Activated naive CD8-positive, alpha-beta T cell treated with anti-CD3 and anti-CD28 coated beads, Interleukin-2, amount 10 ng/mL, durations not matched to agents 7 days and 5 days (primary cell): ENCODE results near the gene ODC1. TPM values are rescaled to one million over a fixed set of nuclear protein-coding genes. Genes with fewer than 3 reads are reported as not detected.

Experiments used
- ATAC-seq: fragments of 150-1000 bp; cut with Tn5 transposase; one replicate; pipeline ENCODE4 v1.10.0; 2021; ENCODE audit warnings: low read depth, moderate library complexity
- POLR2A ChIA-PET: fragments of 350-600 bp; sonication (Branson Sonifier 250); formaldehyde crosslinking; loops from one replicate; lab custom pipeline; 2021; ENCODE audit warnings: antibody characterized with exemption; lab: Charles Lee
- DNase-seq: peaks from one replicate; pipeline ENCODE4 v3.0.0; 2021
- H3K27ac Mint-ChIP-seq: one replicate; pipeline ENCODE4 v1.8.0; 2022; ENCODE audit warnings: mild to moderate bottlenecking, mixed read lengths
- H3K27me3 Mint-ChIP-seq: one replicate; pipeline ENCODE4 v1.8.0; 2022; ENCODE audit warnings: mild to moderate bottlenecking, moderate library complexity, mixed read lengths
- H3K36me3 Mint-ChIP-seq: one replicate; pipeline ENCODE4 v1.8.0; 2021; ENCODE audit warnings: mild to moderate bottlenecking, mixed read lengths
- H3K4me1 Mint-ChIP-seq: one replicate; pipeline ENCODE4 v1.8.0; 2021; ENCODE audit warnings: mixed read lengths
- H3K4me3 Mint-ChIP-seq: one replicate; pipeline ENCODE4 v1.8.0; 2022; ENCODE audit warnings: mild to moderate bottlenecking, moderate library complexity, mixed read lengths
- H3K9me3 Mint-ChIP-seq: one replicate; pipeline ENCODE4 v1.8.0; 2021; ENCODE audit warnings: mixed read lengths
- total RNA-seq, 2 experiments: library from RNA; stranded (reverse); gene quantifications; one replicate each; pipeline ENCODE4 v1.2.3, GENCODE V29; 2021

Gene ODC1
- total RNA-seq, 2 experiments from 2014 or later, result 42.0 to 43.8 TPM

- H3K27ac Mint-ChIP-seq, result no peak overlapping the region
- no peaks in the 10 kb centered on the region for H3K9me3 Mint-ChIP-seq
- DNase-seq (no peak), ATAC-seq (no peak)
- no peaks in the 10 kb centered on the region for H3K27me3 Mint-ChIP-seq
- H3K36me3 Mint-ChIP-seq, result peaks cover 1% of the 10 kb centered on the region
- H3K4me3 Mint-ChIP-seq, result no peak overlapping the region
- POLR2A ChIA-PET, result no interaction called here
- peaks cover 7% of the 10 kb centered on the region for H3K4me1 Mint-ChIP-seq
These were observed 25.9 kb downstream of the ODC1 start for GRCh38 chr2:10422251-10422650.

GRCh38 chr2:10419553-10420257, 28.4 kb downstream of the ODC1 start:
- H3K36me3 Mint-ChIP-seq, result no peaks in the 10 kb centered on the region
- no peaks in the 10 kb centered on the region for H3K9me3 Mint-ChIP-seq
- H3K4me3 Mint-ChIP-seq, result no peak overlapping the region
- H3K27me3 Mint-ChIP-seq, result no peaks in the 10 kb centered on the region
- H3K27ac Mint-ChIP-seq, result no peak overlapping the region
- ATAC-seq (no peak), DNase-seq (no peak)
- POLR2A ChIA-PET, result interaction anchor here (0.6 to 0.7 kb wide), 2 partner anchors 28 to 524 kb away, joined by 4 read pairs; partner anchors contain the start of gene ODC1
- peaks cover 7% of the 10 kb centered on the region for H3K4me1 Mint-ChIP-seq

- ATAC-seq, result no peak
- Mint-ChIP-seq H3K36me3 (peaks cover under 1% of the 10 kb centered on the region), H3K9me3 (no peaks in the 10 kb centered on the region), H3K27ac (no peak overlapping the region), H3K4me3 (no peak overlapping the region), H3K27me3 (no peaks in the 10 kb centered on the region), H3K4me1 (peaks cover 9% of the 10 kb centered on the region)
- POLR2A ChIA-PET, result no interaction called here
- no peak for DNase-seq
These were observed 30.4 kb downstream of the ODC1 start for GRCh38 chr2:10417551-10418335.

GRCh38 chr2:10415640-10416039, 32.5 kb downstream of the ODC1 start:
- peaks cover 12% of the 10 kb centered on the region for H3K4me1 Mint-ChIP-seq
- no peaks in the 10 kb centered on the region for H3K9me3 Mint-ChIP-seq
- H3K36me3 Mint-ChIP-seq, result peaks cover 3% of the 10 kb centered on the region
- no peak overlapping the region for H3K27ac Mint-ChIP-seq
- no peak for DNase-seq
- no peak overlapping the region for H3K4me3 Mint-ChIP-seq
- no peak for ATAC-seq
- no peaks in the 10 kb centered on the region for H3K27me3 Mint-ChIP-seq
- POLR2A ChIA-PET, result interaction anchor here (0.8 kb wide), 1 partner anchor 17 kb away, joined by 3 read pairs; no protein-coding TSS in a partner anchor

GRCh38 chr2:10415048-10415447, 33.1 kb downstream of the ODC1 start:
- peaks cover 12% of the 10 kb centered on the region for H3K4me1 Mint-ChIP-seq
- ATAC-seq (no peak), DNase-seq (no peak)
- no peak overlapping the region for H3K27ac Mint-ChIP-seq
- peaks cover 3% of the 10 kb centered on the region for H3K36me3 Mint-ChIP-seq
- no peaks in the 10 kb centered on the region for H3K27me3 Mint-ChIP-seq
- H3K4me3 Mint-ChIP-seq, result no peak overlapping the region
- POLR2A ChIA-PET, result interaction anchor here (0.8 kb wide), 1 partner anchor 17 kb away, joined by 3 read pairs; no protein-coding TSS in a partner anchor
- H3K9me3 Mint-ChIP-seq, result no peaks in the 10 kb centered on the region

- peaks cover 3% of the 10 kb centered on the region for H3K36me3 Mint-ChIP-seq
These were observed 33.5 kb downstream of the ODC1 start for GRCh38 chr2:10414591-10414990.

GRCh38 chr2:10413991-10414451, 34.1 kb downstream of the ODC1 start:
- H3K4me3 Mint-ChIP-seq, result no peak overlapping the region
- H3K4me1 Mint-ChIP-seq, result peaks cover 12% of the 10 kb centered on the region
- no peaks in the 10 kb centered on the region for H3K9me3 Mint-ChIP-seq
- peaks cover 3% of the 10 kb centered on the region for H3K36me3 Mint-ChIP-seq
- H3K27me3 Mint-ChIP-seq, result no peaks in the 10 kb centered on the region
- no peak for ATAC-seq
- DNase-seq, result no peak
- POLR2A ChIA-PET, result no interaction called here
- H3K27ac Mint-ChIP-seq, result no peak overlapping the region

More at GRCh38 chr2:10414591-10414990, 33.5 kb downstream of the ODC1 start:
- POLR2A ChIA-PET, result interaction anchor here (0.8 kb wide), 1 partner anchor 18 kb away, joined by 3 read pairs; no protein-coding TSS in a partner anchor
- Mint-ChIP-seq H3K27me3 (no peaks in the 10 kb centered on the region), H3K9me3 (no peaks in the 10 kb centered on the region), H3K4me3 (no peak overlapping the region), H3K4me1 (peaks cover 12% of the 10 kb centered on the region), H3K27ac (no peak overlapping the region)
- no peak for ATAC-seq
- no peak for DNase-seq

- DNase-seq (no peak), ATAC-seq (no peak)
- no peak overlapping the region for H3K4me3 Mint-ChIP-seq
- H3K36me3 Mint-ChIP-seq, result peaks cover 3% of the 10 kb centered on the region
- H3K27me3 Mint-ChIP-seq, result no peaks in the 10 kb centered on the region
- POLR2A ChIA-PET, result no interaction called here
- H3K4me1 Mint-ChIP-seq, result peaks cover 16% of the 10 kb centered on the region
- no peaks in the 10 kb centered on the region for H3K9me3 Mint-ChIP-seq
- H3K27ac Mint-ChIP-seq, result no peak overlapping the region
These were observed 34.6 kb downstream of the ODC1 start for GRCh38 chr2:10413503-10413902.

GRCh38 chr2:10412380-10412779, 35.7 kb downstream of the ODC1 start:
- Mint-ChIP-seq H3K36me3 (peaks cover 3% of the 10 kb centered on the region), H3K27me3 (no peaks in the 10 kb centered on the region), H3K27ac (no peak overlapping the region), H3K9me3 (no peaks in the 10 kb centered on the region), H3K4me3 (no peak overlapping the region), H3K4me1 (peaks cover 22% of the 10 kb centered on the region)
- ATAC-seq, result no peak
- POLR2A ChIA-PET, result no interaction called here
- DNase-seq, result no peak

- Mint-ChIP-seq H3K27me3 (no peaks in the 10 kb centered on the region), H3K9me3 (no peaks in the 10 kb centered on the region), H3K27ac (no peak overlapping the region), H3K4me3 (no peak overlapping the region), H3K4me1 (peaks cover 30% of the 10 kb centered on the region), H3K36me3 (peaks cover 3% of the 10 kb centered on the region)
- ATAC-seq (no peak), DNase-seq (no peak)
- POLR2A ChIA-PET, result interaction anchor here (0.6 kb wide), 1 partner anchor 277 kb away, joined by 3 read pairs; no protein-coding TSS in a partner anchor
These were observed 36.6 kb downstream of the ODC1 start for GRCh38 chr2:10411557-10411956.

- Mint-ChIP-seq H3K9me3 (no peaks in the 10 kb centered on the region), H3K4me1 (peaks cover 32% of the 10 kb centered on the region), H3K36me3 (peaks cover 3% of the 10 kb centered on the region), H3K27me3 (no peaks in the 10 kb centered on the region), H3K27ac (no peak overlapping the region), H3K4me3 (no peak overlapping the region)
- ATAC-seq (no peak), DNase-seq (no peak)
- POLR2A ChIA-PET, result interaction anchor here (0.6 kb wide), 1 partner anchor 285 kb away, joined by 3 read pairs; no protein-coding TSS in a partner anchor
These were observed 37.2 kb downstream of the ODC1 start for GRCh38 chr2:10410823-10411437.

- ATAC-seq, result no peak
These were observed 37.9 kb downstream of the ODC1 start for GRCh38 chr2:10410001-10410822.

More at GRCh38 chr2:10410001-10410822, 37.9 kb downstream of the ODC1 start:
- Mint-ChIP-seq H3K36me3 (peaks cover 3% of the 10 kb centered on the region), H3K4me3 (no peak overlapping the region), H3K27me3 (no peaks in the 10 kb centered on the region), H3K9me3 (no peaks in the 10 kb centered on the region), H3K27ac (no peak overlapping the region), H3K4me1 (peaks cover 32% of the 10 kb centered on the region)
- POLR2A ChIA-PET, result interaction anchor here (1.1 to 5.4 kb wide), 3 partner anchors 28 to 105 kb away, joined by 4 to 31 read pairs (median 4); no protein-coding TSS in a partner anchor
- no peak for DNase-seq
